ENCODE results near the gene CELA2B. TPM values are rescaled to one million over a fixed set of nuclear protein-coding genes. Genes with fewer than 3 reads are reported as not detected.

The CELA2B gene
- total RNA-seq, 4 donors from 2014 or later, result not detected

GRCh38 chr1:15443281-15443680, 32.6 kb upstream of the CELA2B start:
- Histone ChIP-seq H3K36me3 (no peaks in the 10 kb centered on the region), H3K27ac (no peak overlapping the region), H3K4me3 (no peak overlapping the region), H3K4me1 (no peaks in the 10 kb centered on the region), H3K27me3 (no peaks in the 10 kb centered on the region), H3K9me3 (no peaks in the 10 kb centered on the region)
- TF ChIP-seq, protein P1, sequence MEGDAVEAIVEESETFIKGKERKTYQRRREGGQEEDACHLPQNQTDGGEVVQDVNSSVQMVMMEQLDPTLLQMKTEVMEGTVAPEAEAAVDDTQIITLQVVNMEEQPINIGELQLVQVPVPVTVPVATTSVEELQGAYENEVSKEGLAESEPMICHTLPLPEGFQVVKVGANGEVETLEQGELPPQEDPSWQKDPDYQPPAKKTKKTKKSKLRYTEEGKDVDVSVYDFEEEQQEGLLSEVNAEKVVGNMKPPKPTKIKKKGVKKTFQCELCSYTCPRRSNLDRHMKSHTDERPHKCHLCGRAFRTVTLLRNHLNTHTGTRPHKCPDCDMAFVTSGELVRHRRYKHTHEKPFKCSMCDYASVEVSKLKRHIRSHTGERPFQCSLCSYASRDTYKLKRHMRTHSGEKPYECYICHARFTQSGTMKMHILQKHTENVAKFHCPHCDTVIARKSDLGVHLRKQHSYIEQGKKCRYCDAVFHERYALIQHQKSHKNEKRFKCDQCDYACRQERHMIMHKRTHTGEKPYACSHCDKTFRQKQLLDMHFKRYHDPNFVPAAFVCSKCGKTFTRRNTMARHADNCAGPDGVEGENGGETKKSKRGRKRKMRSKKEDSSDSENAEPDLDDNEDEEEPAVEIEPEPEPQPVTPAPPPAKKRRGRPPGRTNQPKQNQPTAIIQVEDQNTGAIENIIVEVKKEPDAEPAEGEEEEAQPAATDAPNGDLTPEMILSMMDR (IDR thresholded peaks at IDR 0.05 in 4 of 5, conservative IDR thresholded peaks at IDR 0.05 in 1 of 5), result no peak
- TF ChIP-seq POLR2A (IDR thresholded peaks at IDR 0.05), result no peak
- DNase-seq (no peak), ATAC-seq (no peak)
- in situ Hi-C loops (cut with MboI; ENCODE audit: low sequenced_read_pairs in 4 of 4) (loop anchor here in 2 of 4 donors (25.0 kb wide), 2 partner anchors 306 to 331 kb away; no protein-coding TSS in a partner anchor), intact Hi-C loops (cut with DNase I; ENCODE audit: low total_unique reads) (no loop called here)

DNA sequence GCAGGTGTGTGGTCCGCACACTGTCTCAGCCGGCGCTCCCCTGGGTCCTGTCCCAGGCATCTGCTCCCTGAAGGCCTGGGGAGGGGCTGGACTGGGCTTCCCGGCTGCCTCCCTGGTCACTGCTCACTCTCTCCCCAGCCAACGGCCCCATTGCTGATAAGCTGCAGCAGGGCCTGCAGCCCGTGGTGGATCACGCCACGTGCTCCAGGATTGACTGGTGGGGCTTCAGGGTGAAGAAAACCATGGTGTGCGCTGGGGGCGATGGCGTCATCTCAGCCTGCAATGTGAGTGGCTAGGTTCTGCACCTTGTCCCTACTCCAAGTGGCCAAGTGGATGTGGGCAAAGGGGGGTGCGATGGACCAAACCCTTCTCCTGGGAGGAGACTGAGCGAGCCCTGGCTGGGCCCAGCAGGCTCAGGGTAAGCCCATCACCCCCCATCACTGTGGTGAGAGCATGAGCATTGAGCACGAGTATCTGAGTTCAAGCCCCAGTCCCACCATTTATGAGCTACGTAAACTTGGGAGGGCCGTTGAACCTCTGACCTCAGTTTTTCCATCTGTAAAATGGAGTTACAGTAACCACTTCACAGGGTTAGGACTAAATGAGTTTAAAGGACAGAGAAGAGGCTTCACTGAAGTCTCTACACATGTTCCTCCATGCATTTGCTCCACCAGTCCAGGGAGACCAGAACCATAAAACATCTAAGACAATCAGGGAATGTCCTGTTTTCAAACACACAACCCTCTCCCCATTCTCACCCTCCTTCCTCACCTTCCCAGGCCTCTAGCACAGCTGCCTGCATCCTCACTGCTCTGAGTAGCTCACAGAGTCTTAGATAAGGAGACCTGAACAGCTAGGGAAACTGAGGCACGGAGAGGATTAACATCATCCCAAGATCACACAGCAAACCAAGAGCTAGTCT, 31.2 kb upstream of the CELA2B start:
- no peaks in the 10 kb centered on the region for H3K36me3 ChIP-seq
- TF ChIP-seq, protein P1 (IDR thresholded peaks at IDR 0.05 in 4 of 5, conservative IDR thresholded peaks at IDR 0.05 in 1 of 5), result no peak
- no peak for TF ChIP-seq POLR2A (IDR thresholded peaks at IDR 0.05)
- H3K4me3 ChIP-seq, result no peak overlapping the region
- H3K27me3 ChIP-seq, result no peaks in the 10 kb centered on the region
- in situ Hi-C loops (cut with MboI; ENCODE audit: low sequenced_read_pairs in 4 of 4), result loop anchor here in 2 of 4 donors (25.0 kb wide), 2 partner anchors 307 to 332 kb away; no protein-coding TSS in a partner anchor
- DNase-seq (no peak), ATAC-seq (no peak)
- intact Hi-C loops (cut with DNase I; ENCODE audit: low total_unique reads), result no loop called here
- no peak overlapping the region for H3K27ac ChIP-seq
- no peaks in the 10 kb centered on the region for H3K4me1 ChIP-seq
- no peaks in the 10 kb centered on the region for H3K9me3 ChIP-seq

- Histone ChIP-seq H3K36me3 (no peaks in the 10 kb centered on the region), H3K27me3 (no peaks in the 10 kb centered on the region), H3K4me3 (no peak overlapping the region), H3K27ac (no peak overlapping the region), H3K9me3 (no peaks in the 10 kb centered on the region), H3K4me1 (no peaks in the 10 kb centered on the region)
- ATAC-seq (no peak), DNase-seq (no peak)
- intact Hi-C loops (cut with DNase I; ENCODE audit: low total_unique reads), result no loop called here
- in situ Hi-C loops (cut with MboI; ENCODE audit: low sequenced_read_pairs in 4 of 4), result loop anchor here in 2 of 4 donors (25.0 kb wide), 2 partner anchors 308 to 333 kb away; no protein-coding TSS in a partner anchor
- TF ChIP-seq, protein P1 (IDR thresholded peaks at IDR 0.05 in 4 of 5, conservative IDR thresholded peaks at IDR 0.05 in 1 of 5), result no peak
- no peak for TF ChIP-seq POLR2A (IDR thresholded peaks at IDR 0.05)
These were observed 30.3 kb upstream of the CELA2B start for GRCh38 chr1:15445390-15446122.

- H3K27ac ChIP-seq, result no peak overlapping the region
- no peaks in the 10 kb centered on the region for H3K36me3 ChIP-seq
- in situ Hi-C loops (cut with MboI; ENCODE audit: low sequenced_read_pairs in 4 of 4) (loop anchor here in 2 of 4 donors (25.0 kb wide), 2 partner anchors 309 to 334 kb away; no protein-coding TSS in a partner anchor), intact Hi-C loops (cut with DNase I; ENCODE audit: low total_unique reads) (no loop called here)
- no peak overlapping the region for H3K4me3 ChIP-seq
- no peak for ATAC-seq
- no peak for DNase-seq
- H3K27me3 ChIP-seq, result no peaks in the 10 kb centered on the region
- H3K9me3 ChIP-seq, result no peaks in the 10 kb centered on the region
- no peaks in the 10 kb centered on the region for H3K4me1 ChIP-seq
- TF ChIP-seq POLR2A (IDR thresholded peaks at IDR 0.05), result no peak
- TF ChIP-seq, protein P1 (IDR thresholded peaks at IDR 0.05 in 4 of 5, conservative IDR thresholded peaks at IDR 0.05 in 1 of 5), result no peak
These were observed 29.7 kb upstream of the CELA2B start for GRCh38 chr1:15446212-15446611.

Data from gastrocnemius medialis (tissue), 4 donors.